BLaER1 (cell line): ENCODE results near the gene DNAJC25.

ENCODE experiments used
- H3K27ac ChIP-seq: shearing (Covaris generic); formaldehyde crosslinking; 2 replicates; pipeline ENCODE4 v1.8.1; 2022
- H3K27me3 ChIP-seq: shearing (Covaris generic); formaldehyde crosslinking; 2 replicates; pipeline ENCODE4 v1.8.1; 2022
- H3K36me3 ChIP-seq: shearing (Covaris generic); formaldehyde crosslinking; 2 replicates; pipeline ENCODE4 v1.8.1; 2022
- H3K4me1 ChIP-seq: shearing (Covaris generic); formaldehyde crosslinking; 2 replicates; pipeline ENCODE4 v1.8.1; 2022
- H3K4me2 ChIP-seq: shearing (Covaris generic); formaldehyde crosslinking; 2 replicates; pipeline ENCODE4 v1.8.1; 2022
- H3K4me3 ChIP-seq: shearing (Covaris generic); formaldehyde crosslinking; 2 replicates; pipeline ENCODE4 v1.8.1; 2022
- H3K9ac ChIP-seq: shearing (Covaris generic); formaldehyde crosslinking; 2 replicates; pipeline ENCODE4 v1.8.1; 2022
- H3K9me3 ChIP-seq: shearing (Covaris generic); formaldehyde crosslinking; 2 replicates; pipeline ENCODE4 v1.8.1; 2022
- H4K20me1 ChIP-seq: shearing (Covaris generic); formaldehyde crosslinking; 2 replicates; pipeline ENCODE4 v1.8.1; 2022
- Cebpa-rat ChIP-seq: shearing (Covaris generic); IDR thresholded peaks from 2 replicates; pipeline ENCODE4 v1.8.1; 2022

Gene DNAJC25

GRCh38 chr9:111696796-111697195 is 65.7 kb downstream of the DNAJC25 start:
- Histone ChIP-seq H3K9me3 (peaks cover 8% of the 10 kb centered on the region; the same call in 1 of the 2 replicates), H3K4me2 (no peak overlapping the region), H3K27ac (no peak overlapping the region), H3K27me3 (no peaks in the 10 kb centered on the region), H4K20me1 (no peaks in the 10 kb centered on the region), H3K36me3 (no peaks in the 10 kb centered on the region), H3K4me3 (no peak overlapping the region), H3K9ac (no peak overlapping the region), H3K4me1 (no peaks in the 10 kb centered on the region)
- TF ChIP-seq Cebpa-rat = no peak

DNA sequence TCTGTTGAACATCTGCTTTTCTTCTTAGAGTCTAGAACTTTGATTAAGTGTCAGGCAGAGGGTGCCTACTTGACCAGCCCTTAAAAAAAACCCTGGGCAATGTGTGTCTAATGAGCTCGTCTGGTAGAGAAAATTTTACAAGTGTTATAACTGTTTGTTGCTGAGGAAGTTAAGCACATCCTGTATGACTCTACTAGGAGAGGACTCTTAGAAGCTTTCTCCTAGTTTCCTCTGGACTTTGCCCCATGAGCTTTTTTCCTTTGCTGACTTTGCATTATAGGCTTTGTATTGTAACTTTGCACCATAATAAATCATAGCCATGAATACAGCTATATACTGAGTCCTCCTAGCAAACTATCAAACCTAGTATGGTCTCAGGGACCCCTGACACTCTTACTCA is 69.6 kb downstream of the DNAJC25 start:
- Histone ChIP-seq H3K36me3 (no peaks in the 10 kb centered on the region), H3K4me3 (no peak overlapping the region), H3K27me3 (no peaks in the 10 kb centered on the region), H3K4me1 (no peaks in the 10 kb centered on the region), H3K27ac (no peak overlapping the region), H3K4me2 (no peak overlapping the region), H3K9ac (no peak overlapping the region), H3K9me3 (peaks cover 8% of the 10 kb centered on the region; the same call in 1 of the 2 replicates), H4K20me1 (no peaks in the 10 kb centered on the region)
- no peak for TF ChIP-seq Cebpa-rat
